Endothelial cell (in vitro differentiated cells): ENCODE data around the gene GGA2. TPM values are rescaled to one million over a fixed set of nuclear protein-coding genes. Genes with fewer than 3 reads are reported as not detected.
"Not testable (repeated sequence)": the region's sequence is repeated elsewhere in the genome, so short reads cannot be mapped to it uniquely, and the experiment has no call there.

Experiments used
- DNase-seq: peaks from one replicate; pipeline ENCODE4 v3.0.0; 2021; ENCODE audit warnings: low spot score
- H3K27ac Mint-ChIP-seq: one replicate; pipeline ENCODE4 v1.8.0; 2021; ENCODE audit warnings: mixed read lengths, inconsistent platforms; ENCODE audit not compliant: unreplicated experiment
- H3K27me3 Mint-ChIP-seq: one replicate; pipeline ENCODE4 v1.8.0; 2021; ENCODE audit warnings: mild to moderate bottlenecking, moderate library complexity, mixed read lengths, inconsistent platforms; ENCODE audit not compliant: unreplicated experiment
- H3K36me3 Mint-ChIP-seq: one replicate; pipeline ENCODE4 v1.8.0; 2021; ENCODE audit warnings: mild to moderate bottlenecking, low read depth, mixed read lengths, inconsistent platforms; ENCODE audit not compliant: unreplicated experiment
- H3K4me1 Mint-ChIP-seq: one replicate; pipeline ENCODE4 v1.8.0; 2021; ENCODE audit warnings: mild to moderate bottlenecking, mixed read lengths, inconsistent platforms; ENCODE audit not compliant: unreplicated experiment
- H3K4me3 Mint-ChIP-seq: one replicate; pipeline ENCODE4 v1.8.0; 2021; ENCODE audit warnings: mild to moderate bottlenecking, mixed read lengths, inconsistent platforms; ENCODE audit not compliant: unreplicated experiment
- H3K9me3 Mint-ChIP-seq: one replicate; pipeline ENCODE4 v1.8.0; 2021; ENCODE audit warnings: mixed read lengths, inconsistent platforms; ENCODE audit not compliant: unreplicated experiment
- CTCF ChIP-seq: fragments of 200-600 bp; sonication (generic); IDR thresholded peaks from one replicate; pipeline ENCODE4 v1.5.0; 2021; ENCODE audit warnings: antibody characterized with exemption; ENCODE audit not compliant: unreplicated experiment
- total RNA-seq: library from RNA; stranded (reverse); fragmentation: NEBNext Ultra II Directional; extraction: Animal tissue kit (Norgen Biotek cat#: 25700); gene quantifications from one replicate; pipeline ENCODE4 v1.2.1, GENCODE V29; 2021; ENCODE audit not compliant: unreplicated experiment

The GGA2 gene
- total RNA-seq, 1 donor from 2014 or later, result 65.1 TPM

GRCh38 chr16:23465179-23465578, 45.1 kb downstream of the GGA2 start:
- H3K27ac Mint-ChIP-seq, result no peak overlapping the region
- H3K36me3 Mint-ChIP-seq, result peaks cover 28% of the 10 kb centered on the region
- no peaks in the 10 kb centered on the region for H3K27me3 Mint-ChIP-seq
- DNase-seq, result no peak
- no peaks in the 10 kb centered on the region for H3K9me3 Mint-ChIP-seq
- TF ChIP-seq CTCF, result no peak
- H3K4me1 Mint-ChIP-seq, result no peaks in the 10 kb centered on the region
- no peak overlapping the region for H3K4me3 Mint-ChIP-seq

GRCh38 chr16:23464196-23464595, 46.1 kb downstream of the GGA2 start:
- no peak for DNase-seq
- peaks cover 18% of the 10 kb centered on the region for H3K36me3 Mint-ChIP-seq
- H3K9me3 Mint-ChIP-seq, result no peaks in the 10 kb centered on the region
- H3K4me1 Mint-ChIP-seq, result no peaks in the 10 kb centered on the region
- no peak overlapping the region for H3K4me3 Mint-ChIP-seq
- no peaks in the 10 kb centered on the region for H3K27me3 Mint-ChIP-seq
- H3K27ac Mint-ChIP-seq, result no peak overlapping the region
- TF ChIP-seq CTCF, result no peak

GRCh38 chr16:23462994-23463393, 47.3 kb downstream of the GGA2 start:
- H3K36me3 Mint-ChIP-seq, result peaks cover 15% of the 10 kb centered on the region
- not testable (repeated sequence) for H3K4me1 Mint-ChIP-seq, H3K27me3 Mint-ChIP-seq, H3K27ac Mint-ChIP-seq, H3K9me3 Mint-ChIP-seq, H3K4me3 Mint-ChIP-seq, DNase-seq

- Mint-ChIP-seq H3K27ac (peak overlapping the region; percentile 57), H3K4me3 (peak overlapping the region; percentile 96), H3K9me3 (no peaks in the 10 kb centered on the region), H3K27me3 (no peaks in the 10 kb centered on the region), H3K36me3 (peaks cover 3% of the 10 kb centered on the region), H3K4me1 (peaks cover 9% of the 10 kb centered on the region)
- TF ChIP-seq CTCF, result no peak
- DNase-seq, result no peak
These were observed 56.8 kb downstream of the GGA2 start for GRCh38 chr16:23453338-23454052.

GRCh38 chr16:23452572-23453337, 57.5 kb downstream of the GGA2 start, which contains the start of gene COG7:
Gene COG7, minus strand, starts transcription at chr16:23453189. Its CDS starts 195 bp downstream, at chr16:23452994.
- Mint-ChIP-seq H3K36me3 (peaks cover 3% of the 10 kb centered on the region), H3K9me3 (no peaks in the 10 kb centered on the region), H3K27me3 (no peaks in the 10 kb centered on the region), H3K4me3 (peak within 1 kb of the TSS; percentile 96), H3K4me1 (peaks cover 9% of the 10 kb centered on the region), H3K27ac (peak within 1 kb of the TSS; percentile 86)
- peak; percentile 89 for DNase-seq
- TF ChIP-seq CTCF, result no peak
